Measurements from ENCODE around the gene ACADSB.

DNA sequence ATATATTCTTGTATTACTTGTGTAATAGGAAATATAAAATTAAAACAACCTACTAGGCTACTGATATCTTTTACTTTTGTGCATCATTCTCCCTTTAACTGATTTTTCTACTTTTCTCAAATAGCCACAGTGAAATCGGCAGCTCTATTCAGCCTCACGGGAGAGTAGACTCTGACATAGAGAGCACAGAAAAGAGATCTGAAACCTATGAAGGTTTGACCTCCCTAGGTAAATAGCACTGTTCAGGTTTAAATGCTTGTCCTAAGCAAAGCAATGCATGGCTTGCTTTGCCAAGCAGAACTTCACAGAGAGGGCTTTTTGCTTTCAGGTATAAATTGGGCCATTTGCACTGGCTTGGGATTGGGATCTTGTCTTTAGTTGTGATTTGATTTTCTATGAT is 53.1 kb downstream of the ACADSB start:
- no peak for TF ChIP-seq POLR2A (IDR thresholded peaks at IDR 0.05)
- TF ChIP-seq, protein P1, sequence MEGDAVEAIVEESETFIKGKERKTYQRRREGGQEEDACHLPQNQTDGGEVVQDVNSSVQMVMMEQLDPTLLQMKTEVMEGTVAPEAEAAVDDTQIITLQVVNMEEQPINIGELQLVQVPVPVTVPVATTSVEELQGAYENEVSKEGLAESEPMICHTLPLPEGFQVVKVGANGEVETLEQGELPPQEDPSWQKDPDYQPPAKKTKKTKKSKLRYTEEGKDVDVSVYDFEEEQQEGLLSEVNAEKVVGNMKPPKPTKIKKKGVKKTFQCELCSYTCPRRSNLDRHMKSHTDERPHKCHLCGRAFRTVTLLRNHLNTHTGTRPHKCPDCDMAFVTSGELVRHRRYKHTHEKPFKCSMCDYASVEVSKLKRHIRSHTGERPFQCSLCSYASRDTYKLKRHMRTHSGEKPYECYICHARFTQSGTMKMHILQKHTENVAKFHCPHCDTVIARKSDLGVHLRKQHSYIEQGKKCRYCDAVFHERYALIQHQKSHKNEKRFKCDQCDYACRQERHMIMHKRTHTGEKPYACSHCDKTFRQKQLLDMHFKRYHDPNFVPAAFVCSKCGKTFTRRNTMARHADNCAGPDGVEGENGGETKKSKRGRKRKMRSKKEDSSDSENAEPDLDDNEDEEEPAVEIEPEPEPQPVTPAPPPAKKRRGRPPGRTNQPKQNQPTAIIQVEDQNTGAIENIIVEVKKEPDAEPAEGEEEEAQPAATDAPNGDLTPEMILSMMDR (IDR thresholded peaks at IDR 0.05 in 8 of 11, conservative IDR thresholded peaks at IDR 0.05 in 3 of 11) = no peak

Measured in spleen (tissue), 7 donors.